ENCODE results near the gene ATRNL1.

Gene ATRNL1

GRCh38 chr10:115935731-115936130 is 842.6 kb downstream of the ATRNL1 start:
- no peaks in the 10 kb centered on the region for H3K9me2 ChIP-seq (ENCODE audit: low read depth, low read length)
- H3K9me3 ChIP-seq (ENCODE audit: low read length) = no peaks in the 10 kb centered on the region
- H4K20me1 ChIP-seq (ENCODE audit: insufficient read depth, low read length) = no peaks in the 10 kb centered on the region
- H3K27ac ChIP-seq (ENCODE audit: low read depth, low read length, poor library complexity, severe bottlenecking) = no peak overlapping the region
- TF ChIP-seq CTCF (IDR thresholded peaks at IDR 0.05; ENCODE audit: low read length) (no peak), EZH2 (IDR thresholded peaks at IDR 0.05; ENCODE audit: borderline replicate concordance, low read length) (no peak)
- H3K27me3 ChIP-seq (ENCODE audit: insufficient read depth, low read length) = no peaks in the 10 kb centered on the region
- no peaks in the 10 kb centered on the region for H3K4me1 ChIP-seq (ENCODE audit: insufficient read depth, low read length, severe bottlenecking)
- H3K79me2 ChIP-seq (ENCODE audit: insufficient read depth, low read length) = no peaks in the 10 kb centered on the region
- H3K9ac ChIP-seq (ENCODE audit: low read length) = no peak overlapping the region
- H3K36me3 ChIP-seq (ENCODE audit: insufficient read depth, low read length) = no peaks in the 10 kb centered on the region
- no peak overlapping the region for H3K4me2 ChIP-seq (ENCODE audit: low read length)
- no peak overlapping the region for H2AFZ ChIP-seq (ENCODE audit: low read length)
- H3K4me3 ChIP-seq (ENCODE audit: low read depth, low read length, poor library complexity, severe bottlenecking) = no peak overlapping the region
- no peaks in the 10 kb centered on the region for H3F3A ChIP-seq (ENCODE audit: insufficient read depth, low read length)

- H3K4me3 ChIP-seq (ENCODE audit: low read depth, low read length, poor library complexity, severe bottlenecking) = no peak overlapping the region
- no peaks in the 10 kb centered on the region for H3K9me2 ChIP-seq (ENCODE audit: low read depth, low read length)
- no peaks in the 10 kb centered on the region for H3K4me1 ChIP-seq (ENCODE audit: insufficient read depth, low read length, severe bottlenecking)
- H2AFZ ChIP-seq (ENCODE audit: low read length) = no peak overlapping the region
- no peaks in the 10 kb centered on the region for H4K20me1 ChIP-seq (ENCODE audit: insufficient read depth, low read length)
- no peaks in the 10 kb centered on the region for H3F3A ChIP-seq (ENCODE audit: insufficient read depth, low read length)
- no peaks in the 10 kb centered on the region for H3K9me3 ChIP-seq (ENCODE audit: low read length)
- TF ChIP-seq CTCF (IDR thresholded peaks at IDR 0.05; ENCODE audit: low read length) (no peak), EZH2 (IDR thresholded peaks at IDR 0.05; ENCODE audit: borderline replicate concordance, low read length) (no peak)
- no peak overlapping the region for H3K9ac ChIP-seq (ENCODE audit: low read length)
- no peak overlapping the region for H3K27ac ChIP-seq (ENCODE audit: low read depth, low read length, poor library complexity, severe bottlenecking)
- H3K27me3 ChIP-seq (ENCODE audit: insufficient read depth, low read length) = no peaks in the 10 kb centered on the region
- no peaks in the 10 kb centered on the region for H3K79me2 ChIP-seq (ENCODE audit: insufficient read depth, low read length)
- no peak overlapping the region for H3K4me2 ChIP-seq (ENCODE audit: low read length)
- H3K36me3 ChIP-seq (ENCODE audit: insufficient read depth, low read length) = no peaks in the 10 kb centered on the region
Measured at GRCh38 chr10:115936926-115937767, 844.0 kb downstream of the ATRNL1 start.

GRCh38 chr10:115937768-115938056 is 844.5 kb downstream of the ATRNL1 start:
- H4K20me1 ChIP-seq (ENCODE audit: insufficient read depth, low read length) = no peaks in the 10 kb centered on the region
- H3K36me3 ChIP-seq (ENCODE audit: insufficient read depth, low read length) = no peaks in the 10 kb centered on the region
- H2AFZ ChIP-seq (ENCODE audit: low read length) = no peak overlapping the region
- H3F3A ChIP-seq (ENCODE audit: insufficient read depth, low read length) = no peaks in the 10 kb centered on the region
- H3K79me2 ChIP-seq (ENCODE audit: insufficient read depth, low read length) = no peaks in the 10 kb centered on the region
- no peaks in the 10 kb centered on the region for H3K9me2 ChIP-seq (ENCODE audit: low read depth, low read length)
- no peaks in the 10 kb centered on the region for H3K27me3 ChIP-seq (ENCODE audit: insufficient read depth, low read length)
- H3K4me2 ChIP-seq (ENCODE audit: low read length) = no peak overlapping the region
- TF ChIP-seq EZH2 (IDR thresholded peaks at IDR 0.05; ENCODE audit: borderline replicate concordance, low read length) = no peak
- no peak for TF ChIP-seq CTCF (IDR thresholded peaks at IDR 0.05; ENCODE audit: low read length)
- no peak overlapping the region for H3K9ac ChIP-seq (ENCODE audit: low read length)
- H3K27ac ChIP-seq (ENCODE audit: low read depth, low read length, poor library complexity, severe bottlenecking) = no peak overlapping the region
- H3K4me3 ChIP-seq (ENCODE audit: low read depth, low read length, poor library complexity, severe bottlenecking) = no peak overlapping the region
- no peaks in the 10 kb centered on the region for H3K4me1 ChIP-seq (ENCODE audit: insufficient read depth, low read length, severe bottlenecking)
- no peaks in the 10 kb centered on the region for H3K9me3 ChIP-seq (ENCODE audit: low read length)

Measured in OCI-LY1 (cell line).